ENCODE results near the gene SLC35A5. TPM values are rescaled to one million over a fixed set of nuclear protein-coding genes. Genes with fewer than 3 reads are reported as not detected.

SLC35A5 gene, protein sequence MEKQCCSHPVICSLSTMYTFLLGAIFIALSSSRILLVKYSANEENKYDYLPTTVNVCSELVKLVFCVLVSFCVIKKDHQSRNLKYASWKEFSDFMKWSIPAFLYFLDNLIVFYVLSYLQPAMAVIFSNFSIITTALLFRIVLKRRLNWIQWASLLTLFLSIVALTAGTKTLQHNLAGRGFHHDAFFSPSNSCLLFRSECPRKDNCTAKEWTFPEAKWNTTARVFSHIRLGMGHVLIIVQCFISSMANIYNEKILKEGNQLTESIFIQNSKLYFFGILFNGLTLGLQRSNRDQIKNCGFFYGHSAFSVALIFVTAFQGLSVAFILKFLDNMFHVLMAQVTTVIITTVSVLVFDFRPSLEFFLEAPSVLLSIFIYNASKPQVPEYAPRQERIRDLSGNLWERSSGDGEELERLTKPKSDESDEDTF
- 14.7 and 18.6 TPM in 2 replicates for total RNA-seq

DNA sequence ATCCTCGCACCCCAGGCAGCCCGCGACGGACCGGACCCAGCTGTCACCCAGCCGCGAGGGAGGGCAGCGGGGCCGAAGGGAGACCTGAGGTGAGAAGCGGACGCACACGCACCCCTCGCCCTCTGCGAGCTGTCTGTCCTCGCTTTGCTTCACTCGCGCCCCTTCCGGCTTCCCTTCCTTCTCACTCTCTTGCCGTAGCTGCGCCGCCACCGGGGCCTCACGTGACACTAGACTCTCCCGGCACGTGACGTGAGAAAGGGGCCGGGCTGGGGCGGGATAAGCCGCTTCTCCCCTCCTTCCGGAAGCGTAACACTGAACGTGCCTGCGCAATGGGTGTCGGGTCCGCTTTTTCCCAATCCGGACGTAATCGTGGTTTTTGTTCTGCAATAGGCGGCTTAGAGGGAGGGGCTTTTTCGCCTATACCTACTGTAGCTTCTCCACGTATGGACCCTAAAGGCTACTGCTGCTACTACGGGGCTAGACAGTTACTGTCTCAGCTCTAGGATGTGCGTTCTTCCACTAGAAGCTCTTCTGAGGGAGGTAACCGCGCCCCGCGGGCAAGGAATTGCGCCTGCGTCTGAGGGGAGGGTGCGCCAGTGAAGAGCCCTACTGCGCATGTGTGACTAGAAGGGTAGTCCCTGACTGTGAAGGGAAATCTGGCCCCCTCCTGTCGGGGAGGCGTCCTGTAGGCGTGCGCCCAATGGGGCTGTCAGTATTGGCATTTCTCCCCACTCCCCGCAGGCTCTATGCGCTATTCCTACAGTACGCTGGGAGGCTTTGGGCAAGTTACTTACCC is at the start of gene SLC35A5, which contains the start of gene ATG3:
SLC35A5 (plus strand) TSS at position 312 of the 796 bp plus-strand sequence. CDS start 1,359 bp downstream, outside the sequence.
ATG3 (minus strand) TSS at position 229 of the 796 bp plus-strand sequence. CDS start 434 bp downstream, outside the sequence.

Other genes starting within 250 kb of the SLC35A5 start
- not detected in 2 replicates for gene CD200, start 228.9 kb upstream of the SLC35A5 start, total RNA-seq
- not detected in 2 replicates for gene BTLA, start 62.6 kb upstream of the SLC35A5 start, total RNA-seq
- 50.5 and 50.7 TPM in 2 replicates for gene ATG3, start 83 bp upstream of the SLC35A5 start, total RNA-seq
- gene CCDC80, start 79.1 kb downstream of the SLC35A5 start, total RNA-seq: 8.6 and 14.0 TPM in 2 replicates